Right kidney (tissue), 1 donor: Measurements from ENCODE around the gene MGAT3.

Experiments
- DNase-seq: peaks from one replicate; pipeline ENCODE4 v3.0.0-alpha.2; 2016

MGAT3 gene

GRCh38 chr22:39448205-39449054 lies 8.4 kb upstream of the MGAT3 start:
- DNase-seq = no peak

- no peak for DNase-seq
Measured at GRCh38 chr22:39449708-39450107, 7.1 kb upstream of the MGAT3 start.

- DNase-seq = no peak
Measured at GRCh38 chr22:39450258-39450955, 6.4 kb upstream of the MGAT3 start.

GRCh38 chr22:39452740-39453040 lies 4.1 kb upstream of the MGAT3 start:
- no peak for DNase-seq

- no peak for DNase-seq
Measured at GRCh38 chr22:39453765-39454378, 2.9 kb upstream of the MGAT3 start.

GRCh38 chr22:39454385-39454871 lies 2.4 kb upstream of the MGAT3 start:
- DNase-seq = peak; percentile 37

GRCh38 chr22:39457198-39457555 lies 365 bp downstream of the MGAT3 start:
- no peak for DNase-seq

- peak; percentile 61 for DNase-seq
Measured at GRCh38 chr22:39457556-39458443, 988 bp downstream of the MGAT3 start.

GRCh38 chr22:39458444-39459083 lies 1.8 kb downstream of the MGAT3 start:
- no peak for DNase-seq

- no peak for DNase-seq
Measured at GRCh38 chr22:39459681-39460080, 2.9 kb downstream of the MGAT3 start.

GRCh38 chr22:39462443-39463221 lies 5.8 kb downstream of the MGAT3 start:
- DNase-seq = no peak

- no peak for DNase-seq
Measured at GRCh38 chr22:39463277-39463676, 6.5 kb downstream of the MGAT3 start.

GRCh38 chr22:39463931-39464390 lies 7.1 kb downstream of the MGAT3 start:
- DNase-seq = no peak

GRCh38 chr22:39466228-39467006 lies 9.6 kb downstream of the MGAT3 start:
- DNase-seq = no peak

- no peak for DNase-seq
Measured at GRCh38 chr22:39467390-39467895, 10.6 kb downstream of the MGAT3 start.

- DNase-seq = no peak
Measured at GRCh38 chr22:39468487-39469325, 11.9 kb downstream of the MGAT3 start.

GRCh38 chr22:39469326-39469680 lies 12.5 kb downstream of the MGAT3 start:
- DNase-seq = no peak

- peak; percentile 42 for DNase-seq
Measured at GRCh38 chr22:39469681-39470450, 13.1 kb downstream of the MGAT3 start.
